DOHH2 (cell line): ENCODE measurements around the gene PTPN12.
"Not testable (repeated sequence)": the region's sequence is repeated elsewhere in the genome, so short reads cannot be mapped to it uniquely, and the experiment has no call there.

ENCODE experiments used
- H3F3A ChIP-seq: fragments of 200-600 bp; sonication (generic), shearing (Covaris generic); 2 replicates; pipeline ENCODE4 v1.6.0; 2016; ENCODE audit warnings: antibody characterized with exemption, mild to moderate bottlenecking; ENCODE audit not compliant: control insufficient read depth, insufficient read depth
- H3K27ac ChIP-seq: fragments of 200-600 bp; sonication (generic); 2 replicates; pipeline ENCODE4 v1.5.1; 2014; ENCODE audit warnings: low read depth, mild to moderate bottlenecking, low read length, moderate library complexity
- H3K27me3 ChIP-seq: fragments of 200-600 bp; sonication (generic); 2 replicates; pipeline ENCODE4 v1.6.1; 2014; ENCODE audit warnings: mild to moderate bottlenecking, low read length, mixed read lengths; ENCODE audit not compliant: control insufficient read depth
- H3K36me3 ChIP-seq: fragments of 200-600 bp; sonication (generic); 2 replicates; pipeline ENCODE4 v1.6.1; 2014; ENCODE audit warnings: mild to moderate bottlenecking, low read length, moderate library complexity, mixed read lengths; ENCODE audit not compliant: control insufficient read depth
- H3K4me1 ChIP-seq: fragments of 200-600 bp; sonication (generic); 2 replicates; pipeline ENCODE4 v1.6.1; 2014; ENCODE audit warnings: mild to moderate bottlenecking, low read length, mixed read lengths; ENCODE audit not compliant: control insufficient read depth
- H3K4me2 ChIP-seq: fragments of 200-600 bp; sonication (generic); 2 replicates; pipeline ENCODE4 v1.6.0; 2014; ENCODE audit warnings: mild to moderate bottlenecking, low read length, moderate library complexity
- H3K4me3 ChIP-seq: fragments of 200-600 bp; sonication (generic); 2 replicates; pipeline ENCODE4 v1.5.1; 2014; ENCODE audit warnings: mild to moderate bottlenecking, low read length, mixed read lengths
- H3K79me2 ChIP-seq: fragments of 200-600 bp; sonication (generic); 2 replicates; pipeline ENCODE4 v1.6.1; 2014; ENCODE audit warnings: mild to moderate bottlenecking, low read length, mixed read lengths; ENCODE audit not compliant: control insufficient read depth
- H3K9me2 ChIP-seq: fragments of 200-600 bp; sonication (generic); replicated peaks from 2 replicates; pipeline ENCODE4 v1.6.1; 2014; ENCODE audit warnings: mild to moderate bottlenecking, low read length, mixed read lengths; ENCODE audit not compliant: control insufficient read depth
- H3K9me3 ChIP-seq: fragments of 200-600 bp; sonication (generic); 2 replicates; pipeline ENCODE4 v1.6.1; 2014; ENCODE audit warnings: antibody characterized with exemption, low read length, mixed read lengths; ENCODE audit not compliant: control insufficient read depth, insufficient read depth
- H4K20me1 ChIP-seq: fragments of 200-600 bp; sonication (generic); 2 replicates; pipeline ENCODE4 v1.6.0; 2014; ENCODE audit warnings: low read depth, mild to moderate bottlenecking, antibody characterized with exemption, low read length, moderate library complexity; ENCODE audit not compliant: control insufficient read depth, insufficient read depth
- EZH2phosphoT487 ChIP-seq: fragments of 200-600 bp; sonication (generic); IDR thresholded peaks from 2 replicates; pipeline ENCODE4 v1.6.1; 2017; ENCODE audit warnings: borderline replicate concordance, mild to moderate bottlenecking, antibody characterized with exemption, low read length, moderate library complexity, mixed read lengths
- TF ChIP-seq, protein P1 (sequence below): fragments of 200-600 bp; sonication (generic); IDR thresholded peaks from one replicate; pipeline ENCODE4 v1.5.1; 2014; ENCODE audit warnings: antibody characterized with exemption, mild to moderate bottlenecking, low read depth, low read length; ENCODE audit not compliant: poor library complexity, severe bottlenecking

Gene PTPN12

DNA sequence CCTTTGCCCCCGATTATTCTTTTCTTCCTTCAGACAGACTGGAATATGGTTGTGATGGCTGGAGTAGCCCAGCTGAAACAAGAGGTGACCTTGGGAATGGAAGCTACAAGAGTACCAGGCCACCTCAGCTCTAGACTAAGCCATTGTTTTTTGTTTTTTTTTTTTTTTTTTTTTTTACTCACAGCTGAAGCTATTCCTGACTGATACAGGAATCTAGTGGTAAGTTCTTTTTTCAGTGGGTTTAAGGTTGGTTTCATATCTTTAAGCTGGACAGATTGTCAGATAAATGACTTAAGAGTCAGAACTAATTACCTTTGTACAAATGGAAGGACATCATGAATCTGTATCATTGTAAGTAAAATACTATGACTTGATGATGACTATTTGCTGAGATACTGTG, 30.2 kb upstream of the PTPN12 start:
- no peaks in the 10 kb centered on the region for H3K36me3 ChIP-seq
- no peak overlapping the region for H3K27ac ChIP-seq
- H3K27me3 ChIP-seq: peaks cover 17% of the 10 kb centered on the region
- TF ChIP-seq, protein P1, sequence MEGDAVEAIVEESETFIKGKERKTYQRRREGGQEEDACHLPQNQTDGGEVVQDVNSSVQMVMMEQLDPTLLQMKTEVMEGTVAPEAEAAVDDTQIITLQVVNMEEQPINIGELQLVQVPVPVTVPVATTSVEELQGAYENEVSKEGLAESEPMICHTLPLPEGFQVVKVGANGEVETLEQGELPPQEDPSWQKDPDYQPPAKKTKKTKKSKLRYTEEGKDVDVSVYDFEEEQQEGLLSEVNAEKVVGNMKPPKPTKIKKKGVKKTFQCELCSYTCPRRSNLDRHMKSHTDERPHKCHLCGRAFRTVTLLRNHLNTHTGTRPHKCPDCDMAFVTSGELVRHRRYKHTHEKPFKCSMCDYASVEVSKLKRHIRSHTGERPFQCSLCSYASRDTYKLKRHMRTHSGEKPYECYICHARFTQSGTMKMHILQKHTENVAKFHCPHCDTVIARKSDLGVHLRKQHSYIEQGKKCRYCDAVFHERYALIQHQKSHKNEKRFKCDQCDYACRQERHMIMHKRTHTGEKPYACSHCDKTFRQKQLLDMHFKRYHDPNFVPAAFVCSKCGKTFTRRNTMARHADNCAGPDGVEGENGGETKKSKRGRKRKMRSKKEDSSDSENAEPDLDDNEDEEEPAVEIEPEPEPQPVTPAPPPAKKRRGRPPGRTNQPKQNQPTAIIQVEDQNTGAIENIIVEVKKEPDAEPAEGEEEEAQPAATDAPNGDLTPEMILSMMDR: no peak
- TF ChIP-seq EZH2phosphoT487: no peak
- H3K4me1 ChIP-seq: no peaks in the 10 kb centered on the region
- no peaks in the 10 kb centered on the region for H3K9me2 ChIP-seq
- no peak overlapping the region for H3K4me2 ChIP-seq
- no peaks in the 10 kb centered on the region for H3K79me2 ChIP-seq
- no peaks in the 10 kb centered on the region for H3F3A ChIP-seq
- no peak overlapping the region for H3K4me3 ChIP-seq
- no peaks in the 10 kb centered on the region for H3K9me3 ChIP-seq
- H4K20me1 ChIP-seq: no peaks in the 10 kb centered on the region

- H3F3A ChIP-seq: not testable (repeated sequence)
These were observed 24.0 kb upstream of the PTPN12 start for GRCh38 chr7:77513002-77513670.

GRCh38 chr7:77516085-77516484, 21.0 kb upstream of the PTPN12 start:
- Histone ChIP-seq H3K4me3 (no peak overlapping the region), H3K27me3 (peaks cover 8% of the 10 kb centered on the region), H3K4me2 (no peak overlapping the region), H3K79me2 (no peaks in the 10 kb centered on the region), H4K20me1 (no peaks in the 10 kb centered on the region), H3K36me3 (no peaks in the 10 kb centered on the region), H3K27ac (no peak overlapping the region), H3K4me1 (no peaks in the 10 kb centered on the region), H3F3A (no peaks in the 10 kb centered on the region), H3K9me2 (no peaks in the 10 kb centered on the region), H3K9me3 (no peaks in the 10 kb centered on the region)
- no peak for TF ChIP-seq EZH2phosphoT487
- TF ChIP-seq, protein P1: no peak

More at GRCh38 chr7:77513002-77513670, 24.0 kb upstream of the PTPN12 start:
- not testable (repeated sequence) for H3K9me2 ChIP-seq, H3K27ac ChIP-seq, H3K9me3 ChIP-seq, H3K4me1 ChIP-seq, H3K4me3 ChIP-seq, H3K27me3 ChIP-seq, H3K79me2 ChIP-seq, H4K20me1 ChIP-seq, H3K36me3 ChIP-seq, H3K4me2 ChIP-seq

DNA sequence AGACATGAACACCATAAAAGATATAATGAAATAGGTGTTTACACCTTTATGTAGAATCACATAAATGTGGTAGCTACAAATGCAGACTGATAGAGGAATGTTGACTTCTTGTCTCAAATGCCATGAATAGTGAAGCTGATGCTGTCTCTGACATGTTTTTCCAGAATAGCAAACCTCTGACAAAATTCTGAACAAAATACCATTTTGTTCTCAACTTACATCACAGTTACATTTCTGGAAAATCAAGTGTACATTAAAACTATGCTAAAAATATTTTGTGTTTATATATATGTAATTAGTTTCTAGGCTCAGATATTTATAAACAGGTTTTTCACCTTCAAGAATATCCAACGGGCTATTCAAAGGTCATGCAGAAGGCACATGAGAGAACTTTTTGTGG, 16.8 kb upstream of the PTPN12 start:
- no peak overlapping the region for H3K4me3 ChIP-seq
- no peaks in the 10 kb centered on the region for H3K9me2 ChIP-seq
- no peaks in the 10 kb centered on the region for H4K20me1 ChIP-seq
- no peak for TF ChIP-seq EZH2phosphoT487
- TF ChIP-seq, protein P1: no peak
- no peaks in the 10 kb centered on the region for H3K36me3 ChIP-seq
- no peak overlapping the region for H3K27ac ChIP-seq
- H3F3A ChIP-seq: no peaks in the 10 kb centered on the region
- no peak overlapping the region for H3K4me2 ChIP-seq
- H3K79me2 ChIP-seq: no peaks in the 10 kb centered on the region
- H3K9me3 ChIP-seq: no peaks in the 10 kb centered on the region
- peaks cover 16% of the 10 kb centered on the region for H3K27me3 ChIP-seq
- H3K4me1 ChIP-seq: no peaks in the 10 kb centered on the region

DNA sequence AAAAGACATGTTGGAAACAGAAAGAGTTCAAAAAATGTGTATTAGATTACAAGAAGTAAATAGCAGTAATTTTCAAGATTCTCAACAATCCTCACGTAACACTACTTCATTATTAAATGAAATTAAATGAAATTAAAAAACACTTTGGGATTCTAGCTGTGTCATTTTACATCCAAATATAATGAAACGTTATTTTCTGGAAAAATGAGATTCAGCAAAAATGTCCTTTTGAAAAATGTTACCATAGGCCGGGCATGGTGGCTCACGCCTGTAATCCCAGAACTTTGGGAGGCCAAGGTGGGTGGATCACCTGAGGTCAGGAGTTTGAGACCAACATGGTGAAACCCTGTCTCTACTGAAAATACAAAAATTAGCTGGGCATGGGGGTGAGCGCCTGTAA, 15.6 kb upstream of the PTPN12 start:
- not testable (repeated sequence) for H3K4me3 ChIP-seq, H3K9me3 ChIP-seq, H3K36me3 ChIP-seq, H3K79me2 ChIP-seq, H3F3A ChIP-seq, H3K9me2 ChIP-seq, H4K20me1 ChIP-seq, H3K4me2 ChIP-seq, H3K4me1 ChIP-seq, H3K27ac ChIP-seq
- peaks cover 16% of the 10 kb centered on the region for H3K27me3 ChIP-seq
